Left colon (tissue), 2 donors: ENCODE results near the gene GSG1L. TPM values are rescaled to one million over a fixed set of nuclear protein-coding genes. Genes with fewer than 3 reads are reported as not detected.
"Not testable (repeated sequence)": the region's sequence is repeated elsewhere in the genome, so short reads cannot be mapped to it uniquely, and the experiment has no call there.

Experiments
- ATAC-seq: fragments of 200-7000 bp; cut with Tn5 transposase; one replicate; pipeline ENCODE4 v1.9.1; 2020; ENCODE audit warnings: mild to moderate bottlenecking, moderate library complexity
- DNase-seq, 2 donors: peaks; one replicate each; pipeline ENCODE4 v3.0.0-alpha.2; 2020
- intact Hi-C, 2 donors: fragments of 100-400 bp; cut with DNase I in 1 of 2; cut with micrococcal nuclease in 1 of 2; formaldehyde crosslinking; loops; one replicate each; pipeline versions ENCODE4 v1.11.2 to v1.14.0; 2022; cut with DNase I, micrococcal nuclease
- total RNA-seq, 2 donors: library from RNA; stranded (reverse); fragmentation: NEBNext Ultra II Directional; extraction: Animal tissue kit (Norgen Biotek cat#: 25700); gene quantifications; one replicate each; pipeline ENCODE4 v1.2.1, GENCODE V29; 2021
- donor health status: DM: no; HTN: no; CAD: no.
- donor health status: DM: yes; HTN: yes; CAD: no.

Gene GSG1L
- total RNA-seq, 2 donors from 2014 or later = 0.17 TPM; not detected in 1

- ATAC-seq (no peak), DNase-seq (no peak)
- intact Hi-C loops = no loop called here
Observed at GRCh38 chr16:27746076-27746855, 317.2 kb downstream of the GSG1L start.

GRCh38 chr16:27745348-27745747 lies 318.2 kb downstream of the GSG1L start:
- DNase-seq = no peak
- ATAC-seq = no peak
- intact Hi-C loops = no loop called here

GRCh38 chr16:27743963-27744362 lies 319.6 kb downstream of the GSG1L start:
- no peak for DNase-seq
- no peak for ATAC-seq
- intact Hi-C loops = no loop called here

GRCh38 chr16:27743001-27743400 lies 320.5 kb downstream of the GSG1L start:
- ATAC-seq, intact Hi-C loops, DNase-seq: not testable (repeated sequence)

- intact Hi-C loops = no loop called here
- DNase-seq (no peak), ATAC-seq (no peak)
Observed at GRCh38 chr16:27742333-27742732, 321.2 kb downstream of the GSG1L start.

- intact Hi-C loops = no loop called here
Observed at GRCh38 chr16:27740496-27741201, 322.9 kb downstream of the GSG1L start.

GRCh38 chr16:27739606-27740357 lies 323.7 kb downstream of the GSG1L start:
- intact Hi-C loops = no loop called here
- DNase-seq = no peak
- ATAC-seq = no peak

More at GRCh38 chr16:27740496-27741201, 322.9 kb downstream of the GSG1L start:
- ATAC-seq (no peak), DNase-seq (no peak)

- DNase-seq (no peak), ATAC-seq (no peak)
- intact Hi-C loops = no loop called here
Observed at GRCh38 chr16:27738596-27738995, 324.9 kb downstream of the GSG1L start.

Other genes starting within 250 kb of the GSG1L start
- 100 to 1,000 TPM; 104 to 105 TPM for gene XPO6, start 148.3 kb upstream of the GSG1L start, total RNA-seq
- under 1 TPM; 0.28 to 0.58 TPM for gene SBK1, start 228.8 kb upstream of the GSG1L start, total RNA-seq